Karpas-422 (cell line): Measurements from ENCODE around the gene FADS1. TPM values are rescaled to one million over a fixed set of nuclear protein-coding genes. Genes with fewer than 3 reads are reported as not detected.

Experiments
- DNase-seq: peaks from one replicate; pipeline ENCODE4 v3.0.0-alpha.2; 2015
- H2AFZ ChIP-seq: fragments of 200-600 bp; sonication (generic); 2 replicates; pipeline ENCODE4 v1.6.1; 2014; ENCODE audit warnings: antibody characterized with exemption, low read length, mixed read lengths
- H3K27ac ChIP-seq: fragments of 200-600 bp; sonication (generic); 2 replicates; pipeline ENCODE4 v1.5.1; 2014; ENCODE audit warnings: mild to moderate bottlenecking, low read length, moderate library complexity
- H3K27me3 ChIP-seq: fragments of 200-600 bp; sonication (generic); 2 replicates; pipeline ENCODE4 v1.6.1; 2014; ENCODE audit warnings: low read length, mixed read lengths
- H3K36me3 ChIP-seq: fragments of 200-600 bp; sonication (generic); 2 replicates; pipeline ENCODE4 v1.6.1; 2014; ENCODE audit warnings: low read length, mixed read lengths; ENCODE audit not compliant: insufficient read depth
- H3K4me1 ChIP-seq: fragments of 200-600 bp; sonication (generic); 2 replicates; pipeline ENCODE4 v1.6.1; 2014; ENCODE audit warnings: mild to moderate bottlenecking, low read length, mixed read lengths
- H3K4me2 ChIP-seq: fragments of 200-600 bp; sonication (generic); 2 replicates; pipeline ENCODE4 v1.6.1; 2014; ENCODE audit warnings: low read length, low read depth, mild to moderate bottlenecking; ENCODE audit not compliant: poor library complexity, severe bottlenecking
- H3K4me3 ChIP-seq: fragments of 200-600 bp; sonication (generic); 2 replicates; pipeline ENCODE4 v1.5.1; 2014; ENCODE audit warnings: mild to moderate bottlenecking, antibody characterized with exemption, low read length, mixed read lengths
- H3K79me2 ChIP-seq: fragments of 200-600 bp; sonication (generic); 2 replicates; pipeline ENCODE4 v1.6.1; 2014; ENCODE audit warnings: mild to moderate bottlenecking, low read length, mixed read lengths
- H3K9ac ChIP-seq: fragments of 200-600 bp; sonication (generic); 2 replicates; pipeline ENCODE4 v1.6.0; 2014; ENCODE audit warnings: low read length
- H3K9me2 ChIP-seq: fragments of 200-600 bp; sonication (generic), shearing (Covaris generic); replicated peaks from 2 replicates; pipeline ENCODE4 v1.6.0; 2014; ENCODE audit warnings: mild to moderate bottlenecking, low read length, moderate library complexity; ENCODE audit not compliant: insufficient read depth
- H3K9me3 ChIP-seq: fragments of 300-700, 200-600 bp; sonication (generic); 2 replicates; pipeline ENCODE4 v1.6.1; 2014; ENCODE audit warnings: low read length, mixed read lengths
- H4K20me1 ChIP-seq: fragments of 200-600 bp; sonication (generic); 2 replicates; pipeline ENCODE4 v1.6.1; 2014; ENCODE audit warnings: mild to moderate bottlenecking, antibody characterized with exemption, low read length, low read depth; ENCODE audit not compliant: insufficient read depth
- total RNA-seq: library from RNA; depleted of rRNA; stranded (reverse); fragments of >200 nt; shearing (Covaris generic); gene quantifications from 2 replicates; pipeline ENCODE4 v1.2.3, GENCODE V29; 2014; ENCODE audit warnings: low replicate concordance

FADS1 gene
- total RNA-seq, 1 experiment from 2014 or later: 80.3 TPM

DNA sequence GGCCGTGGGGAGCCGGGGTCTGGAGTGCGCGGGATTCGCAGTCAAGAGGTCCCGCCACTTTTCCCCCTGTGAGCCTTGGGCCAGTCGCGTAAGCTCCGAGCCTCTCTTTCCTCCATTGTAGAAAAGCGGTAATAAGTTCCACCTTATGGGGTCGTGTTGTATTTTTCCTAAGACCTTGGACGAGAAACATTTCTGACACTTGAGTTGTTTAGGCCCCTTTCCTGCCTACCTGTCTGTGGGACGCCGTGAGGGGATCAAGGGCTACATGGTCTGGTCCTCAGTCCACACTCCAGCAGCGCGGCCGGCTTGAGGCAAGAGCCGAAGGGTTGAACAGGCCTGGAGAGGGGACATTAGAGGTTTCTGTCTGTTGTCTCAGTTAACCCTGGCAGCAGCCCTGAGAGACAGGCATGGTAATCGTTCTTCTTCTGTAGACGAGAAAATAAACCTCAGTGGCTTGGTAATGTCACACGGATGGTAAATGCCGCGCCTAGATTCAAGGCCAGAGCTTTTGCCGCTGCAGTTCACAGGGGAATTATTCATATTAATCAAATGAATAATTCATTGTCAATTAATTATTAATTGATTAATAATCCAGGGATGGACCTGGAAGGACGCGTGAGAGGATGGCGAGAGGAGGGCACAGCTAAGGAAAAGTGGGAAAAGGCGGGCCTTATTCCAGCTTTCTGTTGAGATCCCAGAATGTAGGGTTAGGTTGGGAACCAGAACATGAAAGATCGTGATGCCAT is 23.5 kb downstream of the FADS1 start:
- peaks cover 28% of the 10 kb centered on the region for H3K36me3 ChIP-seq
- H3K4me1 ChIP-seq: peaks cover 27% of the 10 kb centered on the region
- peak overlapping the region; percentile 91; the same call in 1 of the 2 replicates for H2AFZ ChIP-seq

DNA sequence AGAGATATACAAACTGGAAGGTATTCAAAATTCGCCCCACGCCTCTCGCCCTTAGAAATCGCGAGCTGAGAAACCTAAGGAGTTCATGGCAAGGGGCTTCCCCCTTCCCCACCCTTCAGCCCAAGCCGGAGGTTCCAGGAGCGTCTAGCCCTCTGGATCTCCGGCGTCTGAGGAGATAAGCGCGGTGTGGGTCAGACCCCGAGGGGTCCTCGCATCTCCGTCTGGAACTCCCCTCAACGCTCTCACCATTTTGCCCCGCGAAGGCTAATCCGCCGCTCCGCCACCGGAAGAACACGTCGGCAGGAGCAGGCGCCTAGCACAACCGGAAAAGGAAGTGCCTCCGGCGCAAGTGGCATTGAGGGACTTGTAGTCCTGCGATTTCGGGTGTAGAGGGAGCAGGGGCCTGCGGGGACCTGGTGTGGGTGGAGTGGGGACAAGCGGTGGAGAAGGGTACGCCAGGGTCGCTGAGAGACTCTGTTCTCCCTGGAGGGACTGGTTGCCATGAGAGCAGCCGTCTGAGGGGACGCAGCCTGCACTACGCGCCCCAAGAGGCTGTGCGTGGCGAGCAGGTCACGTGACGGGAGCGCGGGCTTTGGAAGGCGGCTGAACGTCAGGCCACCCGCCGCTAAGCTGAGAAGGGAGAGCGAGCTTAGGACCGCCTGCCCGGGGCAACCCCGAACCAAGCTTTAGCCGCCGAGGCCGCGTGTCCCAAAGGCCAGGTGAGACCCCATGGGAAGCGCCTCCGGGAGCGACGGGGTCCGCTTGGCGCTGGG is 24.3 kb downstream of the FADS1 start, which contains the start of the genes FEN1 and TMEM258:
FEN1 (plus strand) TSS at position 602 of the 773 bp plus-strand sequence. CDS start 2,451 bp downstream, outside the sequence.
TMEM258 (minus strand) TSS at position 290 of the 773 bp plus-strand sequence; CDS start at position 249, 41 bp downstream.
- Histone ChIP-seq H3K9me2 (no peaks in the 10 kb centered on the region), H3K9me3 (no peaks in the 10 kb centered on the region), H4K20me1 (peaks cover 7% of the 10 kb centered on the region; the same call in 1 of the 2 replicates), H3K36me3 (peaks cover 29% of the 10 kb centered on the region), H3K79me2 (peaks cover 69% of the 10 kb centered on the region), H3K4me2 (peak within 1 kb of the TSS; percentile 98), H3K27me3 (no peaks in the 10 kb centered on the region), H3K4me1 (peaks cover 26% of the 10 kb centered on the region), H3K27ac (peak within 1 kb of the TSS; percentile 80), H3K9ac (peak within 1 kb of the TSS; percentile 94), H2AFZ (peak within 1 kb of the TSS; percentile 91; the same call in 1 of the 2 replicates), H3K4me3 (peak within 1 kb of the TSS; percentile 90)
- peak; percentile 96 for DNase-seq

More for the DNA sequence above, 23.5 kb downstream of the FADS1 start:
- Histone ChIP-seq H3K9me3 (no peaks in the 10 kb centered on the region), H3K9ac (peak overlapping the region; percentile 94), H3K27ac (peak overlapping the region; percentile 80), H3K9me2 (no peaks in the 10 kb centered on the region), H3K4me3 (peak overlapping the region; percentile 90), H3K4me2 (peak overlapping the region; percentile 98), H3K79me2 (peaks cover 73% of the 10 kb centered on the region), H3K27me3 (no peaks in the 10 kb centered on the region), H4K20me1 (peaks cover 7% of the 10 kb centered on the region; the same call in 1 of the 2 replicates)
- DNase-seq: no peak

DNA sequence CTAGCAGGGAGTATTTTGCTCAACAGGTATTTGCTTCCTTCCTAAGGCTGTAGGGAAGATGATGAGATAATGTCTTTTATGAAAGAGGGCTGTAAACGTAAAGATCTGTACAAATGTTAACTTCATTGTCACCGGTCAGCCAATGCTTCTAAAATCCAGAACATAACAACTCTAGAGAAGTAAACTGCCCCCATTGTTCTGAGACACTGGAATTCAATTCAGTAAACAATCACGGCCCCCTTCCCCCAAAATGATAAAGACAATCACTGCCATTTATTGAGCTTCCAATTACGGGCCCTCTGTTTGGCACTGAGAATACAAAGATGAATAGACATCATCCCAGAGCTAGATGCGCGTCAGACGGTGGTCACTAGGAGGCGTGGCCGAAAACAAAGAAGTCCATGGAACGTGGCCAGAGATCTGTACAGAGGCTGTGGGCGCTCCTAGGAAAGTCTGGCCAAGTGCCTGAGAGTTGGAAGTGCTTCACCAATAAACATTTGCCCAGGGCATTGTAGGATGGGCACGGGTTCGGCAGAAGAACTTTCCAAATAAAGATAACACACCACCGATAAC is 25.0 kb downstream of the FADS1 start:
- Histone ChIP-seq H3K9me2 (no peaks in the 10 kb centered on the region), H3K9ac (peak overlapping the region; percentile 94), H3K4me2 (peak overlapping the region; percentile 98), H3K27me3 (no peaks in the 10 kb centered on the region), H3K27ac (peak overlapping the region; percentile 80), H4K20me1 (peaks cover 7% of the 10 kb centered on the region; the same call in 1 of the 2 replicates), H3K9me3 (no peaks in the 10 kb centered on the region), H3K4me1 (peaks cover 24% of the 10 kb centered on the region), H3K79me2 (peaks cover 62% of the 10 kb centered on the region), H2AFZ (peak overlapping the region; percentile 47; the same call in 1 of the 2 replicates), H3K4me3 (peak overlapping the region; percentile 90), H3K36me3 (peaks cover 34% of the 10 kb centered on the region)
- peak; percentile 76 for DNase-seq

DNA sequence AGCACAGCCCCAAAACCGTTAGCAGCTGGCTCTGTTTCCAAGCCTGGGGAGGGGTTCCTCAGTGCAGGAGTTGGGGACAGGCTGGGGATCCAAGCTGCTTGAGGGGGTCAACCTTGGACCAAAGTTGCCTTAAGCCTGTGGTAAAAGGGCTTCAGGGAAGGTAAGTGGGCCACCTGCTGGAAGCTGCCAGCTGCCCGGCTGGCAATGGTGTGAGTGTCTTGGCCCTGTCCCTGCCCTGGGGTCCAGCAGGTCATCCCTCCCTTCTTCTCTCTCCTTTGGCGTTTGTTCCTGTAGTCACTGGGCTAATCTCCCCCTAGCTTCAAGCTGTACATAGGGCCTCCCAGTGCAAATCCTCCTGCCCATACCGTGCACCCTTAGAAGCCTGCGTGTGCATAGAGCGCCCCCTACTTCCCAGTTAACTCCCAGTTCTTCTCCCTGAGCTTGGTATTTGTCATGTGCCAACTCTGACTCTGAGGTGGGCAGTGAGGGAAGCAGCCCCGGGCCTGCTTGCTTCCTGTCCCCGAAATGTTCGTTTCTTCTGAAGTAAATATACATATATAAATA is 28.8 kb downstream of the FADS1 start:
- H3K9me2 ChIP-seq: no peaks in the 10 kb centered on the region
- H3K9ac ChIP-seq: no peak overlapping the region
- peaks cover 4% of the 10 kb centered on the region; the same call in 1 of the 2 replicates for H4K20me1 ChIP-seq
- H2AFZ ChIP-seq: no peak overlapping the region
- peaks cover 26% of the 10 kb centered on the region for H3K79me2 ChIP-seq
- no peak overlapping the region for H3K4me2 ChIP-seq
- peak; percentile 73 for DNase-seq
- no peak overlapping the region for H3K4me3 ChIP-seq
- H3K4me1 ChIP-seq: peaks cover 7% of the 10 kb centered on the region
- H3K27ac ChIP-seq: no peak overlapping the region
- no peaks in the 10 kb centered on the region for H3K27me3 ChIP-seq
- no peaks in the 10 kb centered on the region for H3K9me3 ChIP-seq
- H3K36me3 ChIP-seq: peaks cover 21% of the 10 kb centered on the region

DNA sequence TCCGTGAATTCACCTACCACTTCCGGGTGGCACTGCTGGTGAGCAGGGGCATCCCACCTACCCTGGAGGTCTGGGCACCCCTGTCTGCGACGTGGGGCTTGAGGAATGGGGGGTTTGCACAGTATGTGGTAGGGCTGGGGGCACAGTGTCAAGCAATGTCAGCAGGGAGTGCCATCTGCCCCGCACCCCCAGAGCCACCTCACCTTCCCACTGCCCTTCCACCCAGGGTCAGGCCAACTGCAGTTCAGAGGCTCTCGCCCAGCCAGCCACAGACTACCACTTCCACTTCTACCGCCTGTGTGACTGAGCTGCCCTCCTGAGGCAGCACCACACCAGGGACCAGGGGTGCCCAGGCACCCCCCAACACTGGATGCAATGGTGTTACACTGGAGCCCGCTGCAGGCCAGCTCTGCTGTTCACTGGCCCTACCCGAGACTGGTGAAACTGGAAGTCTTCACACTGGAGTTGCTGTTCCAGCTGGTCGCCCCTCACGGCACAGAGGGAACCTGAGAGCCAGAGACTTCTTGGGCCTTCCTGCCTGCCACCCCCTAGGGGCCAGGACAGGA is 30.9 kb downstream of the FADS1 start:
- Histone ChIP-seq H3K4me3 (no peak overlapping the region), H3K4me1 (no peaks in the 10 kb centered on the region), H4K20me1 (peaks cover 7% of the 10 kb centered on the region; the same call in 1 of the 2 replicates), H3K79me2 (peaks cover 8% of the 10 kb centered on the region), H3K4me2 (no peak overlapping the region), H3K9me3 (no peaks in the 10 kb centered on the region), H3K27ac (no peak overlapping the region), H3K9ac (no peak overlapping the region), H3K9me2 (no peaks in the 10 kb centered on the region), H3K36me3 (peaks cover 21% of the 10 kb centered on the region), H2AFZ (no peak overlapping the region), H3K27me3 (no peaks in the 10 kb centered on the region)
- DNase-seq: no peak

DNA sequence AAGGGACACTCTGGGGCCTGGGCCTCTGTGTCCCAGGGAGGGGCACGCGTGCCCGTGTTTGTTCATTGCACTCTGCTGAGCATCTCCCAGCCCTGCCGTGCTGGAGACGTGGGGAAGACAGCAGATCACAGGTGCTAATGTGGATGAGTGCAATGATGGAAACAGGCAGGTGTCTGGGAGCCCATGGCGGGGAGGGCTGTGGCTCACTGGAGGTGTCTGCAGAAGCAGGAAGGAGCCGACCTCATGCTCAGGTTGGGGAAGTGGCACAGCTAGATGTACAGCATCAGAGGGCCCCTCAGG is 32.3 kb downstream of the FADS1 start:
- H3K4me1 ChIP-seq: no peaks in the 10 kb centered on the region
- H3K36me3 ChIP-seq: peaks cover 12% of the 10 kb centered on the region
- H2AFZ ChIP-seq: no peak overlapping the region

DNA sequence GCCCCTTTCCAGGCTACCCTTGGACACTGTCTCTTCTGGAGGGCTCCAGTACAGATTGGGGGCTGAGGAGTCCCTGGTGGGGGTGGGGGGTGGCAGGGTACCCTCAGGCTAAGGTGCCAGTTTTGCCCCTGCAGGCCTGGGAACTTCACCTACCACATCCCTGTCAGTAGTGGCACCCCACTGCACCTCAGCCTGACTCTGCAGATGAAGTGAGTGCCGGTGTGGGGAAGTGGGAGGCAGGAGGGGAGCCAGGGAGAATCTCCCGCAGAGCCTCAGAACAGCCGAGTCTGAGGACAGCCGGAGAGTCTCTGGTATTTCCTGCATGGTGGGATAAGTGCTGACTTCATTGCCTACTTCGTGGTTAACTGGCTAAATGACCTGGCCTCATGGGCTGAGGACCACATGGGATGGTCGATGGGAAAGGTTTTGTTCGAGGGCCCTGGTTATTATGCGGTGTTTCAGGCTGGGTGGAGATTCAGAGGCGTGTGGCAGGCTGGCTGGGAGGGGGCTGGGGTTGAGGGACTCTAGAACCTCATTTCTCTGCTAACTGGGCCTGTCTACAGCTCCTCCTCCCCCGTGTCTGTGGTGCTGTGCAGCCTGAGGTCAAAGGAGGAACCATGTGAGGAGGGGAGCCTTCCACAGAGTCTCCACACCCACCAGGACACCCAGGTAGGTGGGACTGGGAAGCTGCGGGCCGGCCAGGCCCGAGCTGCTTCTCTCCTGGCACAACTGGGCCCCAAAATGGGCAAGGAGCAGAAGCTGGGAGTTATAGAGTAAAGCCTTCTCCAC is 32.9 kb downstream of the FADS1 start:
- Histone ChIP-seq H3K27ac (no peak overlapping the region), H4K20me1 (peaks cover 7% of the 10 kb centered on the region; the same call in 1 of the 2 replicates), H3K4me3 (no peak overlapping the region), H3K27me3 (no peaks in the 10 kb centered on the region), H3K4me2 (no peak overlapping the region), H2AFZ (no peak overlapping the region), H3K9ac (no peak overlapping the region), H3K9me2 (no peaks in the 10 kb centered on the region), H3K4me1 (no peaks in the 10 kb centered on the region), H3K36me3 (peaks cover 12% of the 10 kb centered on the region), H3K79me2 (no peaks in the 10 kb centered on the region), H3K9me3 (no peaks in the 10 kb centered on the region)
- DNase-seq: no peak

More for the DNA sequence above, 32.3 kb downstream of the FADS1 start:
- no peaks in the 10 kb centered on the region for H3K27me3 ChIP-seq
- H3K79me2 ChIP-seq: no peaks in the 10 kb centered on the region
- H3K9me2 ChIP-seq: no peaks in the 10 kb centered on the region
- H3K4me3 ChIP-seq: no peak overlapping the region
- H3K4me2 ChIP-seq: no peak overlapping the region
- DNase-seq: no peak
- peaks cover 7% of the 10 kb centered on the region; the same call in 1 of the 2 replicates for H4K20me1 ChIP-seq
- no peak overlapping the region for H3K9ac ChIP-seq
- H3K27ac ChIP-seq: no peak overlapping the region
- H3K9me3 ChIP-seq: no peaks in the 10 kb centered on the region
